NCI-H2029 (cell line): ENCODE measurements around the gene PPP2R2B.

Experiments
- DNase-seq: peaks from one replicate; lab custom pipeline; 2025; lab: John Stamatoyannopoulos, UW

PPP2R2B gene

GRCh38 chr5:146548781-146549449, 329.6 kb downstream of the PPP2R2B start:
- no peak for DNase-seq

GRCh38 chr5:146544232-146544631, 334.3 kb downstream of the PPP2R2B start:
- no peak for DNase-seq

GRCh38 chr5:146541958-146542849, 336.4 kb downstream of the PPP2R2B start:
- DNase-seq: peak; percentile 59

- no peak for DNase-seq
Observed at GRCh38 chr5:146540414-146540813, 338.1 kb downstream of the PPP2R2B start.

- no peak for DNase-seq
Observed at GRCh38 chr5:146539973-146540372, 338.6 kb downstream of the PPP2R2B start.

- no peak for DNase-seq
Observed at GRCh38 chr5:146538432-146538831, 340.1 kb downstream of the PPP2R2B start.

GRCh38 chr5:146533882-146534281, 344.7 kb downstream of the PPP2R2B start:
- no peak for DNase-seq

GRCh38 chr5:146533260-146533857, 345.2 kb downstream of the PPP2R2B start:
- DNase-seq: peak; percentile 62
